Measurements from ENCODE around the gene MAPK8IP3. TPM values are rescaled to one million over a fixed set of nuclear protein-coding genes. Genes with fewer than 3 reads are reported as not detected.

Gene MAPK8IP3
- total RNA-seq, 1 donor from 2014 or later = 147 TPM

GRCh38 chr16:1764971-1765370 lies 59.0 kb downstream of the MAPK8IP3 start:
- H3K9me3 Mint-ChIP-seq (ENCODE audit: unreplicated experiment) = no peaks in the 10 kb centered on the region
- no peak for DNase-seq (ENCODE audit: low spot score)
- no peaks in the 10 kb centered on the region for H3K4me1 Mint-ChIP-seq (ENCODE audit: unreplicated experiment)
- peaks cover 14% of the 10 kb centered on the region for H3K27me3 Mint-ChIP-seq (ENCODE audit: unreplicated experiment)
- H3K36me3 Mint-ChIP-seq (ENCODE audit: low read depth, unreplicated experiment) = peaks cover 24% of the 10 kb centered on the region
- no peak overlapping the region for H3K27ac Mint-ChIP-seq (ENCODE audit: unreplicated experiment)
- H3K4me3 Mint-ChIP-seq (ENCODE audit: unreplicated experiment) = no peak overlapping the region
- TF ChIP-seq CTCF (IDR thresholded peaks at IDR 0.05; ENCODE audit: unreplicated experiment) = no peak

GRCh38 chr16:1765826-1766225 lies 59.8 kb downstream of the MAPK8IP3 start:
- Mint-ChIP-seq H3K27ac (ENCODE audit: unreplicated experiment) (no peak overlapping the region), H3K36me3 (ENCODE audit: low read depth, unreplicated experiment) (peaks cover 18% of the 10 kb centered on the region), H3K4me3 (ENCODE audit: unreplicated experiment) (peak overlapping the region; percentile 56), H3K27me3 (ENCODE audit: unreplicated experiment) (peaks cover 16% of the 10 kb centered on the region), H3K4me1 (ENCODE audit: unreplicated experiment) (no peaks in the 10 kb centered on the region), H3K9me3 (ENCODE audit: unreplicated experiment) (no peaks in the 10 kb centered on the region)
- TF ChIP-seq CTCF (IDR thresholded peaks at IDR 0.05; ENCODE audit: unreplicated experiment) = no peak
- DNase-seq (ENCODE audit: low spot score) = no peak

- TF ChIP-seq CTCF (IDR thresholded peaks at IDR 0.05; ENCODE audit: unreplicated experiment) = no peak
- no peaks in the 10 kb centered on the region for H3K9me3 Mint-ChIP-seq (ENCODE audit: unreplicated experiment)
- peaks cover 15% of the 10 kb centered on the region for H3K27me3 Mint-ChIP-seq (ENCODE audit: unreplicated experiment)
- no peak for DNase-seq (ENCODE audit: low spot score)
- H3K4me1 Mint-ChIP-seq (ENCODE audit: unreplicated experiment) = no peaks in the 10 kb centered on the region
- H3K36me3 Mint-ChIP-seq (ENCODE audit: low read depth, unreplicated experiment) = peaks cover 16% of the 10 kb centered on the region
- peak overlapping the region; percentile 56 for H3K4me3 Mint-ChIP-seq (ENCODE audit: unreplicated experiment)
- H3K27ac Mint-ChIP-seq (ENCODE audit: unreplicated experiment) = no peak overlapping the region
These were observed 60.2 kb downstream of the MAPK8IP3 start for GRCh38 chr16:1766231-1766630.

GRCh38 chr16:1766701-1767100 lies 60.7 kb downstream of the MAPK8IP3 start:
- Mint-ChIP-seq H3K9me3 (ENCODE audit: unreplicated experiment) (no peaks in the 10 kb centered on the region), H3K36me3 (ENCODE audit: low read depth, unreplicated experiment) (peaks cover 11% of the 10 kb centered on the region), H3K27me3 (ENCODE audit: unreplicated experiment) (peaks cover 10% of the 10 kb centered on the region), H3K4me1 (ENCODE audit: unreplicated experiment) (no peaks in the 10 kb centered on the region), H3K4me3 (ENCODE audit: unreplicated experiment) (no peak overlapping the region), H3K27ac (ENCODE audit: unreplicated experiment) (no peak overlapping the region)
- DNase-seq (ENCODE audit: low spot score) = no peak
- TF ChIP-seq CTCF (IDR thresholded peaks at IDR 0.05; ENCODE audit: unreplicated experiment) = no peak

GRCh38 chr16:1767116-1767994 lies 61.4 kb downstream of the MAPK8IP3 start:
- Mint-ChIP-seq H3K27ac (ENCODE audit: unreplicated experiment) (no peak overlapping the region), H3K4me1 (ENCODE audit: unreplicated experiment) (peaks cover 6% of the 10 kb centered on the region), H3K27me3 (ENCODE audit: unreplicated experiment) (peaks cover 14% of the 10 kb centered on the region), H3K36me3 (ENCODE audit: low read depth, unreplicated experiment) (peaks cover 7% of the 10 kb centered on the region), H3K9me3 (ENCODE audit: unreplicated experiment) (no peaks in the 10 kb centered on the region), H3K4me3 (ENCODE audit: unreplicated experiment) (no peak overlapping the region)
- no peak for TF ChIP-seq CTCF (IDR thresholded peaks at IDR 0.05; ENCODE audit: unreplicated experiment)
- DNase-seq (ENCODE audit: low spot score) = no peak

Measured in endothelial cell (in vitro differentiated cells).